ENCODE data around the gene KIAA1586. TPM values are rescaled to one million over a fixed set of nuclear protein-coding genes. Genes with fewer than 3 reads are reported as not detected.

The KIAA1586 gene, protein sequence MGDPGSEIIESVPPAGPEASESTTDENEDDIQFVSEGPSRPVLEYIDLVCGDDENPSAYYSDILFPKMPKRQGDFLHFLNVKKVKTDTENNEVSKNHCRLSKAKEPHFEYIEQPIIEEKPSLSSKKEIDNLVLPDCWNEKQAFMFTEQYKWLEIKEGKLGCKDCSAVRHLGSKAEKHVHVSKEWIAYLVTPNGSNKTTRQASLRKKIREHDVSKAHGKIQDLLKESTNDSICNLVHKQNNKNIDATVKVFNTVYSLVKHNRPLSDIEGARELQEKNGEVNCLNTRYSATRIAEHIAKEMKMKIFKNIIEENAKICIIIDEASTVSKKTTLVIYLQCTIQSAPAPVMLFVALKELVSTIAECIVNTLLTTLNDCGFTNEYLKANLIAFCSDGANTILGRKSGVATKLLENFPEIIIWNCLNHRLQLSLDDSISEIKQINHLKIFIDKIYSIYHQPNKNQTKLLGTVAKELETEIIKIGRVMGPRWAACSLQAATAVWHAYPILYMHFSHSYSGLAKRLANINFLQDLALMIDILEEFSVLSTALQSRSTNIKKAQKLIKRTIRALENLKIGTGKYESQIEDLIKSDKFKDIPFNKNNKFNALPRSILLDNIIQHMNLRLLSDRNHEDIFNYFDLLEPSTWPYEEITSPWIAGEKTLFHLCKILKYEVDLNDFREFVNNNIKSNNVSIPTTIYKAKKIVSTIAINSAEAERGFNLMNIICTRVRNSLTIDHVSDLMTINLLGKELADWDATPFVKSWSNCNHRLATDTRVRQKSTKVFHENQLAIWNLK
- 3.9 to 6.2 TPM (median 4.9 TPM) in 5 replicates for total RNA-seq (2022; extraction: Qiagen RNA extraction)

DNA sequence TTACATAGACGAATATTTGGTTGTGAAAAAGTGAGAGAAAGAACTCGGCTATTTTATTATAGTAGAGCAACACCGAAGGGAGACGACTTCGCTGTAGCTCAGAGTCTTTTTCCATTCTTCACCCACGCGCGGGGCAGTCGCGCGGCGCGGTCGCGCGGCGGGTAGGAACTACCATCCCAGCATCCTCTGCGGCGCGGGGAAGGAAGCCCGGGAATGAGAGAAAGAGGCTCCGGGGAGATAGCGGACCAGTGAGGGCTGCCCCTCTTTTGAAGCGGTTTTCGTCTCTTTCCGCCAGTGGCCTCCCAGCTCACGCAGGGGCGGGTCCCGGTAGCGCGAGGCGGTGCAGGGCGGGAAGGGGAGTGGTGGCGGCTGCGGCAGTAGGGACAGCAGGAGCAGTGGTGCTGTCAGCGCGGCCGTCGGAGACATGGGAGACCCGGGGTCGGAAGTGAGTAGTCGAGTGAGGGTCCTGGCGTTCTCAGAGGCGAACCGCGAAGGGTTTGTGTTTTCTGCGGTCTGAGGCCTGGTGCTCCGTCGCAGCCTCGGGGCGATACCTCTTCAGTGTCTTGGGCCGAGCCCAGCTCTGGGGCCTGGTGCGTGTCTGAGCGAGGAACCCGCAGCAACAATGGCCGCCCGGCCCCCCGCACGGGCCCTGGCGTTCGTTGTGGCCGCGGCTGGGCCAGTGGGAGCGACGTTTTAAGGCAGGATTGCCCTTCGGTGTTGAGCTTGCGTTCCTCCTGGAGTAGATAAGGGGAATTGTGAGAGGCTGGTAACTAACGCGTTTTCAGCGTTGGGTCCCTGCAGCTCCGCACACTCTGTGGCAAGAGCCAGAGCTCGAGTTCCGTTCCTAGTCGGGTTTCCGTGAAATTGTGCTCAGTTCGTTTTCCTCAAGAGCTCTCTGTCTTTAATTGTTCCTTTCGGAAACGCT is at the start of gene KIAA1586:
TSS of gene KIAA1586 (plus strand) at position 362 of the 925 bp plus-strand sequence. CDS start at position 425, 63 bp downstream.

DNA sequence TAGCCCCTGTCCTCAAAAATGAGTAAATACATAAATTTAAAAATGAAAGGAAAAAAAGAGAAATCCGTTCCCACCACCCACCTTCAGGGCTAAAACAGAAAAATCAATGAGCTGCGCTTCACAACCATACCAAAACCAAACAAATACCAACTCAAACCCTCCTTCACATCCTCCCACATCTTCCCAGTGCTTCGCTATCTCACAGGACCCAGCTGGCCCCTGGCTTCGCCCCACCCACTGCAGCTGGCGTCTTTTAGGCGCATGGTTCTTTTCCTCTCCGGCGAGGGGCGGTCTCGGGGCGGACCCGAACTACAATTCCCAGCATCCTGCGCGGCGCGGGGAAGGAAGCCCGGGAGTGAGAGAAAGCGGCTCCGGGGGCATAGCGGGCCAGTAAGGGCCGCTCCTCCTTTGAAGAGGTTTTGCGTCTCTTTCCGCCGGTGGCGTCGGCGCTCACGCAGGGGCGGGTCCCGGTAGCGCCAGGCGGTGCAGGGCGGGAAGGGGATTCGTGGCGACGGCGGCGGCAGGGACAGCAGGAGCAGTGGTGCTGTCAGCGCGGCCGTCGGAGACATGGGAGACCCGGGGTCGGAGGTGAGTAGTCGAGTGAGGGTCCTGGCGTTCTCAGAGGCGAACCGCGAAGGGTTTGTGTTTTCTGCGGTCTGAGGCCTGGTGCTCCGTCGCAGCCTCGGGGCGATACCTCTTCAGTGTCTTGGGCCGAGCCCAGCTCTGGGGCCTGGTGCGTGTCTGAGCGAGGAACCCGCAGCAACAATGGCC is 43.4 kb downstream of the KIAA1586 start, which contains the start of gene ZNF451:
TSS of gene ZNF451 (plus strand) at position 502 of the 771 bp plus-strand sequence. CDS start at position 568, 66 bp downstream.

Other genes with a start within 250 kb of the KIAA1586 start
- 0.82 to 1.4 TPM (median 1.2 TPM) in 5 replicates for gene BEND6, start 91.6 kb upstream of the KIAA1586 start, total RNA-seq (2022; extraction: Qiagen RNA extraction)
- 8.0 to 12.1 TPM (median 9.7 TPM) in 5 replicates for gene ZNF451, start 43.5 kb downstream of the KIAA1586 start, total RNA-seq (2022; extraction: Qiagen RNA extraction)
- gene BAG2, start 125.6 kb downstream of the KIAA1586 start, total RNA-seq (2022; extraction: Qiagen RNA extraction) = 6.1 to 7.0 TPM (median 6.7 TPM) in 5 replicates
- 7.1 to 9.5 TPM (median 8.8 TPM) in 5 replicates for gene RAB23, start 175.6 kb downstream of the KIAA1586 start, total RNA-seq (2022; extraction: Qiagen RNA extraction)